Heart left ventricle (tissue), 16 donors: ENCODE data around the gene FBXL4. TPM values are rescaled to one million over a fixed set of nuclear protein-coding genes. Genes with fewer than 3 reads are reported as not detected.

Experiments used
- ATAC-seq, 4 donors: fragments of 200-7000 bp; cut with Tn5 transposase; one replicate each; pipeline ENCODE4 v1.9.1; 2020 to 2022; ENCODE audit warnings: moderate library complexity in 4 of 4, mild to moderate bottlenecking in 3 of 4, moderate number of reproducible peaks in 1 of 4
- DNase-seq, 5 donors: peaks; one replicate each; pipeline ENCODE4 v3.0.0-alpha.2; 2020
- H3K27ac ChIP-seq, 12 donors: fragments of 200-600 bp; sonication (generic) in 4 of 12; one replicate each; pipeline versions ENCODE4 v1.5.0 to v1.8.0; 2016 to 2022; ENCODE audit warnings: mild to moderate bottlenecking in 2 of 12
- H3K27me3 ChIP-seq, 9 donors: fragments of 200-600 bp; sonication (generic) in 2 of 9; one replicate each; pipeline versions ENCODE4 v1.5.1 to v1.8.0; 2016 to 2022; ENCODE audit warnings: mild to moderate bottlenecking in 3 of 9
- H3K36me3 ChIP-seq, 9 donors: fragments of 200-600 bp; sonication (generic) in 2 of 9; one replicate each; pipeline versions ENCODE4 v1.5.0 to v1.8.0; 2018 to 2022; ENCODE audit warnings: mild to moderate bottlenecking in 2 of 9
- H3K4me1 ChIP-seq, 12 donors: fragments of 200-600 bp; sonication (generic) in 4 of 12; one replicate each; pipeline versions ENCODE4 v1.5.0 to v1.8.0; 2016 to 2022; ENCODE audit warnings: mild to moderate bottlenecking in 3 of 12
- H3K4me3 ChIP-seq, 12 donors: fragments of 200-600 bp; sonication (generic) in 4 of 12; one replicate each; pipeline versions ENCODE4 v1.5.0 to v1.8.0; 2017 to 2022; ENCODE audit warnings: mild to moderate bottlenecking in 9 of 12, moderate library complexity in 4 of 12
- H3K9me3 ChIP-seq, 12 donors: fragments of 200-600 bp; sonication (generic) in 4 of 12; one replicate each; pipeline versions ENCODE4 v1.5.0 to v1.8.0; 2016 to 2022; ENCODE audit warnings: mild to moderate bottlenecking in 1 of 12
- POLR2A ChIP-seq, 2 donors: fragments of 450-650 bp; IDR thresholded peaks; one replicate each; pipeline ENCODE4 v1.6.1; 2017; ENCODE audit warnings: antibody characterized with exemption in 2 of 2, mild to moderate bottlenecking in 2 of 2, moderate library complexity in 2 of 2
- WGBS, 4 donors: extraction: QIAGEN DNeasy Blood & Tissue Kit in 2 of 4; methylation state at CpG; one replicate each; pipeline versions ENCODE4 v1.1.5 to v1.1.7; 2013 to 2018; 5-methylcytosine and 5-hydroxymethylcytosine counted together
- intact Hi-C, 10 donors: fragments of 100-400 bp; cut with DNase I; formaldehyde crosslinking; loops; one replicate each; pipeline versions ENCODE4 v1.11.1 to v1.14.2; 2022
- polyA plus RNA-seq, 2 donors: library from polyadenylated mRNA; stranded (reverse); fragments of 200-250 nt; gene quantifications; one replicate each; pipeline ENCODE4 v1.2.3, GENCODE V29; 2013
- total RNA-seq, 9 donors: library from RNA; depleted of rRNA in 2 of 9; stranded (reverse); fragments of >200 nt in 2 of 9; fragmentation: NEBNext Ultra II Directional in 3 of 9; extraction: Animal tissue kit (Norgen Biotek cat#: 25700) in 3 of 9; gene quantifications; one replicate each; pipeline versions ENCODE4 v1.1.0 to v1.2.4, GENCODE V29; 2016 to 2023
- TF ChIP-seq, protein P1 (sequence below), 12 donors: fragments of 200-600 bp; sonication (generic) in 4 of 12; IDR thresholded peaks; one replicate each; pipeline versions ENCODE4 v1.5.0 to v1.8.0; 2018 to 2022; ENCODE audit warnings: antibody characterized with exemption in 12 of 12, mild to moderate bottlenecking in 5 of 12
- donor health status: ischemic (EF 13 %, LVEDD 7.1; RV severe dilation, severe dysfunction).
- donor health status: healthy with polysubstance abuse.
- donor health status: DM: no; HTN: yes; CAD: no.
- donor health status: DM: no; HTN: no; CAD: no.
- donor health status: ischemic (EF 25% LVEDD 6.9; RV normal size, moderate dysfunction).
- donor health status: ischemic (EF 25% LVEDD 5.7; RV mildly dilated, moderate dysfunction).
- donor health status: healthy.
- donor health status: DM: yes; HTN: yes; CAD: no.
- donor health status: ischemic (EF 35%, LVEDD 5.7; RV mildly dilated, moderate dysfunction).
- donor health status: nonischemic (EF 11% LVEDD 7.7; RV severe dilation, severe dysfunction).
- donor health status: DM: yes; HTN: yes; CAD: no.
- donor health status: PGD.
- donor health status: ischemic (EF 29% LVEDD 5.4; RV normal size, mild dysfunction).
- donor health status: nonischemic (EF 23%, LVEDD 6.1; RV moderate dilation, normal function).

The FBXL4 gene
- total and polyA plus RNA-seq, 11 donors, result 2.9 to 22.0 (median 15.9) TPM

DNA sequence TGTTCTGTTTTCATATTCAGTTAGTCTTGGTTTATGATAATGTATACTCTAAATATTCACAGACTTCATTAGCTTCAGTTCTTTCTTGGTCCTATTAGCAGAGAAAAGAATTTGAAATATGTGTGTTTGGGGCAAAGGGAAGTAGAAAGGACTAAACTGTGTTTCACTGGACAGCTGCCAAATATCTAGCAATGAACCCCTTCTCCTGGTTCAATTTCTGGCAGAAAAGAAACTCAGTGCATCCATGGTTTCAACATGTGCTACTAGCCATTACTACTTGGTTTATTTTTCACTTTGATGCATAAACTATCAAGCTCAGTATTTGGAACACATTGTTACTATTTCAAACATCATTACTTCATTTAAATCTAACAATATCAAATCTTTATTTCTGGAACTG is 43.6 kb downstream of the FBXL4 start:
- peaks cover 0 to 76% (median 54%) of the 10 kb centered on the region in 9 donors for H3K36me3 ChIP-seq
- intact Hi-C loops, result no loop called here
- no peaks in the 10 kb centered on the region for H3K4me1 ChIP-seq
- ATAC-seq (no peak), DNase-seq (no peak)
- H3K4me3 ChIP-seq, result no peak overlapping the region
- no peak overlapping the region for H3K27ac ChIP-seq
- TF ChIP-seq, protein P1, sequence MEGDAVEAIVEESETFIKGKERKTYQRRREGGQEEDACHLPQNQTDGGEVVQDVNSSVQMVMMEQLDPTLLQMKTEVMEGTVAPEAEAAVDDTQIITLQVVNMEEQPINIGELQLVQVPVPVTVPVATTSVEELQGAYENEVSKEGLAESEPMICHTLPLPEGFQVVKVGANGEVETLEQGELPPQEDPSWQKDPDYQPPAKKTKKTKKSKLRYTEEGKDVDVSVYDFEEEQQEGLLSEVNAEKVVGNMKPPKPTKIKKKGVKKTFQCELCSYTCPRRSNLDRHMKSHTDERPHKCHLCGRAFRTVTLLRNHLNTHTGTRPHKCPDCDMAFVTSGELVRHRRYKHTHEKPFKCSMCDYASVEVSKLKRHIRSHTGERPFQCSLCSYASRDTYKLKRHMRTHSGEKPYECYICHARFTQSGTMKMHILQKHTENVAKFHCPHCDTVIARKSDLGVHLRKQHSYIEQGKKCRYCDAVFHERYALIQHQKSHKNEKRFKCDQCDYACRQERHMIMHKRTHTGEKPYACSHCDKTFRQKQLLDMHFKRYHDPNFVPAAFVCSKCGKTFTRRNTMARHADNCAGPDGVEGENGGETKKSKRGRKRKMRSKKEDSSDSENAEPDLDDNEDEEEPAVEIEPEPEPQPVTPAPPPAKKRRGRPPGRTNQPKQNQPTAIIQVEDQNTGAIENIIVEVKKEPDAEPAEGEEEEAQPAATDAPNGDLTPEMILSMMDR (IDR thresholded peaks at IDR 0.05), result no peak
- TF ChIP-seq POLR2A (IDR thresholded peaks at IDR 0.05), result no peak
- no peaks in the 10 kb centered on the region for H3K27me3 ChIP-seq
- H3K9me3 ChIP-seq, result peaks cover 0 to 6% (median 0%) of the 10 kb centered on the region in 12 donors

DNA sequence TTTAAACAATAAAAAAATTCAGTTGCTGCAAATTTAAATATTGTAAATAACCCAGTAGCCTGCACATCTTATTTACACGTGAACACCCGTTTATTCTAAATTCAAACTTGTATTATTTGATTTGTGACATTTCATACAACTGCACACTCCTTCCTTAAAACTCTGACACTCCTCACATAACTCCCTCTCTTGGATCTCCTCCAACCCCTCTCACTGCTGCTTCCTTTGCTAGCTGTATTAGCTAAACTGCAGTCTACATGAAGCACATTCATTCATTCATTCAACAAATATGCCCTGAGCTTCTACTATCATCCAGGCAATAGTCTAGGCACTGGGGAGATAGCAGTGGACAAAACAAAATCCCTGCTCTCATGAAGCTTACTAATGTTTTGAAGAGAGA is 47.0 kb downstream of the FBXL4 start:
- Histone ChIP-seq H3K4me1 (no peaks in the 10 kb centered on the region), H3K4me3 (no peak overlapping the region), H3K9me3 (peaks cover 0 to 8% (median 0%) of the 10 kb centered on the region in 12 donors), H3K27ac (no peak overlapping the region), H3K27me3 (no peaks in the 10 kb centered on the region), H3K36me3 (peaks cover 4 to 93% (median 68%) of the 10 kb centered on the region in 9 donors)
- no peak for ATAC-seq
- DNase-seq, result no peak
- intact Hi-C loops, result no loop called here
- WGBS, 4 donors, result 91 to 93% (median 93%) methylated on average over 2 of the region's 2 CpGs
- TF ChIP-seq POLR2A (IDR thresholded peaks at IDR 0.05), result no peak
- TF ChIP-seq, protein P1 (IDR thresholded peaks at IDR 0.05), result no peak

DNA sequence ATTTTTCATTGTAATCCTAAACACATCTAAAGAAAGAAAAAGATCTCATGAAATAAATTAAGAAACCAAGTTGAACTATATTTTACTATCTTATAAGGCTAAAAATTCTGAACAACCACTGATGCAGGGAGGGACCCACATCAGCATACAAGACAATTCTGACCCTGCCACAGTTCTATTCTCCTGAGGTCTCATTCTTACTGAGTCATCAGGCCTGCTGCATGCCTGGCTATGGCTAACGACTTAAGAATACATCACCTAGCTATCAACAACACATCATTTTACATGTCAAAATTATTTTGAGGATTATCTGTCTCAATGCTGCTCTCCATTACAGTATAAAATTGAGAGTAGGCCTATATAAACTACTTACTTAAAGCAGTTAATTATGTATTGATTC is 52.9 kb downstream of the FBXL4 start:
- H3K9me3 ChIP-seq, result peaks cover 0 to 8% (median 0%) of the 10 kb centered on the region in 12 donors
- H3K27me3 ChIP-seq, result no peaks in the 10 kb centered on the region
- H3K36me3 ChIP-seq, result peaks cover 5 to 83% (median 29%) of the 10 kb centered on the region in 9 donors
- intact Hi-C loops, result no loop called here
- WGBS, 4 donors, result 56 to 87% (median 72%) methylated on average over 1 of the region's 1 CpG
- TF ChIP-seq, protein P1 (IDR thresholded peaks at IDR 0.05), result no peak
- TF ChIP-seq POLR2A (IDR thresholded peaks at IDR 0.05), result no peak
- ATAC-seq (no peak), DNase-seq (no peak)
- H3K27ac ChIP-seq, result no peak overlapping the region
- no peak overlapping the region for H3K4me3 ChIP-seq
- H3K4me1 ChIP-seq, result no peaks in the 10 kb centered on the region

DNA sequence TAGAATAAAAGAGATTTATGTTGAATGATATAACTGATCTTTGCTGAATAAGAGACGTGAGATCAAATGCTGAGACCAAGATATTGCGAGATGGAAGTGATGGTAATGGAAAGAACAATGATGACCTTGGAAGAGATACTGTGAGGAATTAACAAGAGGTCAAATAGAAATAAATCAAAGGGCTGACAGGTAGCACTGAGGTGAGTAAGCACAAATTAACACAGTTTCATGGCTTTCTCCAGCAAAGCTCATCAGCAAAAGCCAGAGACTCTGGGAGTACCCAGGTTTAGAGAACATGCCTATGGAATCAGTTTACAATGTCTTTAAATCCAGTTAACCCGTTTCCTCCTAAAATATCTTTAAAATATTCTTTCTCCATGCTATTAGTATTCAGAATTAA is 60.1 kb downstream of the FBXL4 start:
- peaks cover 0 to 57% (median 24%) of the 10 kb centered on the region in 9 donors for H3K36me3 ChIP-seq
- WGBS, 4 donors, result 94 to 99% (median 97%) methylated on average over 3 of the region's 3 CpGs
- H3K27ac ChIP-seq, result no peak overlapping the region
- ATAC-seq (no peak), DNase-seq (no peak)
- no peaks in the 10 kb centered on the region for H3K27me3 ChIP-seq
- H3K9me3 ChIP-seq, result no peaks in the 10 kb centered on the region
- TF ChIP-seq POLR2A (IDR thresholded peaks at IDR 0.05), result no peak
- TF ChIP-seq, protein P1 (IDR thresholded peaks at IDR 0.05), result no peak
- intact Hi-C loops, result no loop called here
- H3K4me1 ChIP-seq, result no peaks in the 10 kb centered on the region
- no peak overlapping the region for H3K4me3 ChIP-seq
